Lower lobe of right lung (tissue), 2 donors: ENCODE measurements around the gene TDRD12. TPM values are rescaled to one million over a fixed set of nuclear protein-coding genes. Genes with fewer than 3 reads are reported as not detected.

Experiments used
- ATAC-seq, 2 donors: fragments of 200-7000 bp; cut with Tn5 transposase; one replicate each; pipeline ENCODE4 v1.9.1; 2020 to 2022; ENCODE audit warnings: mild to moderate bottlenecking in 2 of 2, moderate library complexity in 2 of 2
- DNase-seq: peaks from one replicate; pipeline ENCODE4 v3.0.0-alpha.2; 2020
- H3K27ac ChIP-seq: fragments of 200-600 bp; one replicate; pipeline ENCODE4 v1.8.0; 2022
- H3K27me3 ChIP-seq: fragments of 200-600 bp; one replicate; pipeline ENCODE4 v1.8.0; 2022; ENCODE audit warnings: low read depth
- H3K36me3 ChIP-seq: fragments of 200-600 bp; one replicate; pipeline ENCODE4 v1.8.0; 2022; ENCODE audit warnings: mild to moderate bottlenecking
- H3K4me1 ChIP-seq: fragments of 200-600 bp; one replicate; pipeline ENCODE4 v1.8.0; 2022
- H3K4me3 ChIP-seq: fragments of 200-600 bp; one replicate; pipeline ENCODE4 v1.8.0; 2022; ENCODE audit warnings: mild to moderate bottlenecking
- H3K9me3 ChIP-seq: fragments of 200-600 bp; one replicate; pipeline ENCODE4 v1.8.0; 2022
- intact Hi-C: fragments of 100-400 bp; cut with DNase I; formaldehyde crosslinking; loops from one replicate; pipeline ENCODE4 v1.11.0; 2022
- total RNA-seq: library from RNA; stranded (reverse); fragmentation: NEBNext Ultra II Directional; extraction: Animal tissue kit (Norgen Biotek cat#: 25700); gene quantifications from one replicate; pipeline ENCODE4 v1.2.1, GENCODE V29; 2021
- TF ChIP-seq, protein P1 (sequence below): fragments of 200-600 bp; IDR thresholded peaks from one replicate; pipeline ENCODE4 v1.8.0; 2022; ENCODE audit warnings: antibody characterized with exemption, mild to moderate bottlenecking
- donor health status: DM: no; HTN: yes; CAD: no; lungs with severe emphysema.

Gene TDRD12
- total RNA-seq, 1 donor from 2014 or later, result not detected

DNA sequence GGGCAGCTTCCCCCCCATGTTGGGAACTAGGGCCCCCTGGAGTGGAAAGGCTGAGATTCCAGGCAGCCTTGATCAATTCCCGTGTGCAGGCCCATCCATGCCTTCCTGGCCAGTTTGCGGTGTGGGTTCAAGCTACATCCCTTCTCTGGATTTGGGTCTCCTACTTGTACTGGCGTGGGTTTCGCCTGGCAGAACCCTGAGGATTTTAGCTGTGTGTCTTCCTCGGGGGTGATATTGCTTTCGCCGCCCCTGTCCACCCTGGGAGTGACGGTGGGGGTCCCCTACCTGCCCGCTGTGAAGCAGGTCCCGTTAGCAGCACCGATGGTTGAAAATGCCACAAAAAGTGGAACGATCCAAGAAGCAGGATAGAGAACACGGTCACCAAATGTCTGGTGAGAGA is 138.6 kb downstream of the TDRD12 start:
- TF ChIP-seq, protein P1, sequence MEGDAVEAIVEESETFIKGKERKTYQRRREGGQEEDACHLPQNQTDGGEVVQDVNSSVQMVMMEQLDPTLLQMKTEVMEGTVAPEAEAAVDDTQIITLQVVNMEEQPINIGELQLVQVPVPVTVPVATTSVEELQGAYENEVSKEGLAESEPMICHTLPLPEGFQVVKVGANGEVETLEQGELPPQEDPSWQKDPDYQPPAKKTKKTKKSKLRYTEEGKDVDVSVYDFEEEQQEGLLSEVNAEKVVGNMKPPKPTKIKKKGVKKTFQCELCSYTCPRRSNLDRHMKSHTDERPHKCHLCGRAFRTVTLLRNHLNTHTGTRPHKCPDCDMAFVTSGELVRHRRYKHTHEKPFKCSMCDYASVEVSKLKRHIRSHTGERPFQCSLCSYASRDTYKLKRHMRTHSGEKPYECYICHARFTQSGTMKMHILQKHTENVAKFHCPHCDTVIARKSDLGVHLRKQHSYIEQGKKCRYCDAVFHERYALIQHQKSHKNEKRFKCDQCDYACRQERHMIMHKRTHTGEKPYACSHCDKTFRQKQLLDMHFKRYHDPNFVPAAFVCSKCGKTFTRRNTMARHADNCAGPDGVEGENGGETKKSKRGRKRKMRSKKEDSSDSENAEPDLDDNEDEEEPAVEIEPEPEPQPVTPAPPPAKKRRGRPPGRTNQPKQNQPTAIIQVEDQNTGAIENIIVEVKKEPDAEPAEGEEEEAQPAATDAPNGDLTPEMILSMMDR, result no peak
- intact Hi-C loops, result no loop called here
- Histone ChIP-seq H3K4me1 (no peaks in the 10 kb centered on the region), H3K27ac (no peak overlapping the region), H3K4me3 (no peak overlapping the region), H3K9me3 (no peaks in the 10 kb centered on the region), H3K27me3 (no peaks in the 10 kb centered on the region), H3K36me3 (no peaks in the 10 kb centered on the region)
- ATAC-seq, result no peak
- no peak for DNase-seq

- TF ChIP-seq, protein P1, result no peak
- ATAC-seq (no peak), DNase-seq (no peak)
- H3K27me3 ChIP-seq, result no peaks in the 10 kb centered on the region
- no peak overlapping the region for H3K4me3 ChIP-seq
- intact Hi-C loops, result no loop called here
- no peaks in the 10 kb centered on the region for H3K9me3 ChIP-seq
- H3K36me3 ChIP-seq, result no peaks in the 10 kb centered on the region
- H3K4me1 ChIP-seq, result no peaks in the 10 kb centered on the region
- H3K27ac ChIP-seq, result no peak overlapping the region
Measured at GRCh38 chr19:32858559-32858958, 139.0 kb downstream of the TDRD12 start.

- no peak for DNase-seq
- H3K4me1 ChIP-seq, result no peaks in the 10 kb centered on the region
- intact Hi-C loops, result no loop called here
- no peak for ATAC-seq
- no peaks in the 10 kb centered on the region for H3K27me3 ChIP-seq
- no peaks in the 10 kb centered on the region for H3K9me3 ChIP-seq
- no peak overlapping the region for H3K4me3 ChIP-seq
- no peak overlapping the region for H3K27ac ChIP-seq
- H3K36me3 ChIP-seq, result no peaks in the 10 kb centered on the region
- TF ChIP-seq, protein P1, result no peak
Measured at GRCh38 chr19:32859591-32859990, 140.0 kb downstream of the TDRD12 start.

DNA sequence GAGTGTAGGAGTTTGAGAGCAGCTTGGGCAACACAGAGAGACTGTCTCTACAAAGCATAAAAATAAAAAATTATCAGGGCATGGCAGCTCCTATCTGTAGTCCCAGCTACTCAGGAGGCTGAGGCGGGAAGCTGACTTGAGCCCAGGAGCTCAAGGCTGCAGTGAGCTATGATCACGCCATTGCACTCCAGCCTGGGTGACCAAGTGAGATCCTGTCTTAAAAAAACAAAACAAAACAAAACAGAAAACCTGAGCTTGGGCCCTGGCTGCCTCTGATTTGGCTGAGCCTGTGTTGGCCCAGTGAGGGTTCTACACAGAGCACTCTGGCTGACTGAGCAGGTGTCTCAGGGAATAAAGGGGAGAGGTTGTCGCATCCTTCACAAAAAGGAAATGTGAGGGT is 142.0 kb downstream of the TDRD12 start:
- Histone ChIP-seq H3K4me3 (no peak overlapping the region), H3K9me3 (no peaks in the 10 kb centered on the region), H3K4me1 (no peaks in the 10 kb centered on the region), H3K27me3 (no peaks in the 10 kb centered on the region), H3K36me3 (no peaks in the 10 kb centered on the region), H3K27ac (no peak overlapping the region)
- TF ChIP-seq, protein P1, result no peak
- no peak for ATAC-seq
- DNase-seq, result no peak
- intact Hi-C loops, result no loop called here

DNA sequence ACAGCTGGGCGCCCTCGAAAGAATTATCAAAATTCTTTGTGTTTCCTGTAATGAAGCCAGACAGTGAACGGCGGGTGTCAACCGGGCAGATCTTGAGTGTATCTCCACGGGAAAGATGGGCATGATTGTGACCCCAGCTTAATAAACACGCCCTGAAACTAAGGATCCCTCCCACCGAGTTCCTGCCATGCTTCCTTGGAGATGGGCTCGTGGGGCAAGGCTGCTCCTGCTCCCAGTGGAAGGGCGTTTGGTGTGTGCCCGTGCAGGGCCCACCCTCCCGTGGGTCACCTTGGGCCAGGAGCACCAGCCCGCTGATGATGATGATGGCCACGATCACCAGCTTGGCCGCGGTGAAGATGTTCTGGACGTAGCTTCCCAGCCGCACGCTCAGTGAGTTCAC is 142.6 kb downstream of the TDRD12 start:
- intact Hi-C loops, result no loop called here
- Histone ChIP-seq H3K4me1 (no peaks in the 10 kb centered on the region), H3K27me3 (no peaks in the 10 kb centered on the region), H3K4me3 (no peak overlapping the region), H3K36me3 (no peaks in the 10 kb centered on the region), H3K27ac (no peak overlapping the region), H3K9me3 (no peaks in the 10 kb centered on the region)
- ATAC-seq (no peak), DNase-seq (no peak)
- TF ChIP-seq, protein P1, result no peak

- no peaks in the 10 kb centered on the region for H3K27me3 ChIP-seq
- no peaks in the 10 kb centered on the region for H3K4me1 ChIP-seq
- H3K36me3 ChIP-seq, result no peaks in the 10 kb centered on the region
- H3K27ac ChIP-seq, result no peak overlapping the region
- intact Hi-C loops, result no loop called here
- TF ChIP-seq, protein P1, result no peak
- no peak for DNase-seq
- no peaks in the 10 kb centered on the region for H3K9me3 ChIP-seq
- ATAC-seq, result no peak
- no peak overlapping the region for H3K4me3 ChIP-seq
Measured at GRCh38 chr19:32862741-32863140, 143.2 kb downstream of the TDRD12 start.
